K562 (cell line): ENCODE data around the gene DNAJC1. TPM values are rescaled to one million over a fixed set of nuclear protein-coding genes. Genes with fewer than 3 reads are reported as not detected.

Experiments
- ATAC-seq: fragments of 200-7000 bp; cut with Tn5 transposase; 3 replicates; pipeline ENCODE4 v1.9.1; 2020; ENCODE audit warnings: moderate library complexity
- BruUV-seq: library from RNA; stranded (reverse); fragments of 400-500 nt; replicated peaks from 2 replicates; lab custom pipeline; 2021; lab: Mats Ljungman, UMichigan
- CTCF ChIA-PET: fragments of 300-600 bp; formaldehyde crosslinking; extraction: SDS; loops from one replicate; lab custom pipeline; 2021; ENCODE audit warnings: low intra/inter-chr PET ratio; lab: Yijun Ruan, JAX
- POLR2A ChIA-PET: fragments of 300-600, 350-650 bp; sonication (Branson Sonifier 250); formaldehyde crosslinking; extraction: SDS; loops from one replicate; lab custom pipeline; 2021; ENCODE audit warnings: antibody characterized with exemption, inconsistent platforms; lab: Yijun Ruan, JAX
- DNase-seq, 4 experiments: peaks; one replicate each; pipeline versions ENCODE4 v3.0.0 to v3.0.0-alpha.2; 2011 to 2018; ENCODE audit warnings: low spot score in 3 of 4, mixed read lengths in 3 of 4; ENCODE audit errors: extremely low read depth in 1 of 4
- FAIRE-seq: peaks from 2 replicates; lab custom pipeline; 2011; peaks lifted over from hg19 to GRCh38; lab: Jason Lieb, UNC
- H2AFZ ChIP-seq: 2 replicates; pipeline ENCODE4 v1.6.0; 2011; ENCODE audit warnings: low read depth, low read length, control low read depth, inconsistent platforms
- H3K27ac ChIP-seq: fragments of 200-600 bp; 3 replicates; pipeline ENCODE4 v1.8.0; 2011; ENCODE audit warnings: low read depth, mild to moderate bottlenecking, control low read depth, inconsistent platforms, low read length, moderate library complexity, mixed read lengths; ENCODE audit errors: extremely low read depth
- H3K27me3 ChIP-seq, 2 experiments: fragments of 300-600 bp in 1 of 2; 2 replicates in 1 of 2; 3 replicates in 1 of 2; pipeline versions ENCODE4 v1.6.0 to v1.8.0; 2011; ENCODE audit warnings: inconsistent platforms in 2 of 2, low read length in 2 of 2, mild to moderate bottlenecking in 1 of 2, mixed read lengths in 1 of 2, moderate library complexity in 1 of 2; ENCODE audit not compliant: control insufficient read depth in 2 of 2, insufficient read depth in 2 of 2
- H3K36me3 ChIP-seq: fragments of 300-600 bp; 3 replicates; pipeline ENCODE4 v1.8.0; 2011; ENCODE audit warnings: mild to moderate bottlenecking, low read length, inconsistent platforms; ENCODE audit not compliant: control insufficient read depth, insufficient read depth
- H3K4me1 ChIP-seq, 2 experiments: fragments of 200-600 bp in 1 of 2; replicated peaks in 1 of 2; 2 replicates in 1 of 2; 3 replicates in 1 of 2; pipeline versions ENCODE4 v1.5.1 to v1.8.0; 2011; ENCODE audit warnings: inconsistent platforms in 2 of 2, low read length in 2 of 2, mild to moderate bottlenecking in 1 of 2, mixed read lengths in 1 of 2, moderate library complexity in 1 of 2; ENCODE audit not compliant: control insufficient read depth in 2 of 2, insufficient read depth in 2 of 2
- H3K4me2 ChIP-seq: 2 replicates; pipeline ENCODE4 v1.6.1; 2011; ENCODE audit warnings: low read length, control low read depth, inconsistent platforms, mixed read lengths; ENCODE audit not compliant: insufficient read depth
- H3K4me3 ChIP-seq: fragments of 200-600 bp; sonication (generic), shearing (Covaris generic); 2 replicates; pipeline ENCODE4 v1.5.1; 2016; ENCODE audit warnings: control low read depth, inconsistent platforms
- H3K79me2 ChIP-seq: fragments of 200-600 bp; 3 replicates; pipeline ENCODE4 v1.8.0; 2011; ENCODE audit warnings: low read length, inconsistent platforms; ENCODE audit not compliant: control insufficient read depth, insufficient read depth
- H3K9ac ChIP-seq, 2 experiments: 2 replicates each; pipeline versions ENCODE4 v1.6.0 to v1.6.1; 2011; ENCODE audit warnings: low read depth in 2 of 2, low read length in 2 of 2, control low read depth in 1 of 2, inconsistent platforms in 1 of 2, mild to moderate bottlenecking in 1 of 2, mixed read lengths in 1 of 2; ENCODE audit not compliant: insufficient read depth in 1 of 2
- H3K9me1 ChIP-seq: one replicate; pipeline ENCODE4 v1.6.0; 2011; ENCODE audit warnings: inconsistent platforms, mild to moderate bottlenecking, low read length, moderate library complexity; ENCODE audit not compliant: control insufficient read depth, insufficient read depth
- H3K9me3 ChIP-seq: replicated peaks from 2 replicates; pipeline ENCODE4 v1.5.1; 2011; ENCODE audit warnings: low read depth, low read length, inconsistent platforms; ENCODE audit not compliant: control insufficient read depth, insufficient read depth
- H4K20me1 ChIP-seq: replicated peaks from 2 replicates; pipeline ENCODE4 v1.6.1; 2011; ENCODE audit warnings: low read length, inconsistent platforms, mixed read lengths; ENCODE audit not compliant: control insufficient read depth, insufficient read depth
- NFRKB ChIP-seq: fragments of 450-650 bp; IDR thresholded peaks from 2 replicates; pipeline ENCODE4 v1.6.1; 2016; ENCODE audit warnings: low read depth
- RBM25 ChIP-seq: fragments of 200-400 bp; formaldehyde crosslinking; IDR thresholded peaks from 2 replicates; pipeline ENCODE4 v1.6.1; 2018; ENCODE audit warnings: low read length, low read depth, moderate library complexity; ENCODE audit not compliant: severe bottlenecking
- TRIM24 ChIP-seq, 2 experiments: fragments of 450-650 bp; IDR thresholded peaks; 2 replicates each; pipeline ENCODE4 v1.6.1; 2016
- TRIM28 ChIP-seq: fragments of 450-650 bp; IDR thresholded peaks from 2 replicates; pipeline ENCODE4 v1.6.1; 2017
- ZNF280A ChIP-seq: fragments of 450-650 bp; IDR thresholded peaks from 2 replicates; pipeline ENCODE4 v1.6.1; 2018; ENCODE audit warnings: mild to moderate bottlenecking, low read depth; ENCODE audit not compliant: partially characterized antibody
- in situ Hi-C: fragments of 300-500 bp; cut with MboI; formaldehyde crosslinking; loops from 4 replicates; pipeline ENCODE4 v1.15.0; 2018; ENCODE audit warnings: inconsistent platforms, mixed read lengths
- intact Hi-C: fragments of 100-400 bp; cut with micrococcal nuclease; formaldehyde crosslinking; loops from 2 replicates; pipeline ENCODE4 v1.14.2; 2022
- polyA plus RNA-seq, 8 experiments: library from polyadenylated mRNA; depleted of rRNA in 4 of 8; stranded (reverse) in 5 of 8; unstranded in 3 of 8; fragments of >200 nt; fragmentation: Nextera tagmentation in 2 of 8; fragmentation: Illumina TruSeq in 1 of 8; extraction: Ambion mirVana in 2 of 8; extraction: Trizol in 1 of 8; gene quantifications; 2 replicates each; pipeline versions ENCODE4 v1.2.1 to v1.2.3, GENCODE V29; 2011 to 2014; ENCODE audit warnings: inconsistent platforms in 1 of 8, missing spikeins in 1 of 8
- total RNA-seq, 7 experiments: library from RNA; depleted of rRNA in 6 of 7; stranded (reverse); fragments of >200 nt in 6 of 7; fragmentation: Illumina TruSeq in 2 of 7; extraction: Trizol in 2 of 7; gene quantifications; 2 replicates each; pipeline versions ENCODE4 v1.2.1 to v1.2.3, GENCODE V29; 2011 to 2021; ENCODE audit warnings: low replicate concordance in 1 of 7

DNAJC1 gene
- total and polyA plus RNA-seq, 9 of the 15 experiments (the other 6 are each of a cell fraction or from before 2014, with no cell fraction given): 5.4 to 77.6 (median 40.3) TPM

GRCh38 chr10:22006379-22006884, 2.9 kb upstream of the DNAJC1 start:
- Histone ChIP-seq H3K27ac (no peak overlapping the region), H3K9me3 (no peaks in the 10 kb centered on the region), H3K79me2 (peaks cover 19% of the 10 kb centered on the region), H2AFZ (no peak overlapping the region), H3K27me3 (no peaks in the 10 kb centered on the region), H4K20me1 (no peaks in the 10 kb centered on the region), H3K4me3 (no peak overlapping the region), H3K9me1 (no peaks in the 10 kb centered on the region), H3K4me1 (peaks cover 8 to 9% of the 10 kb centered on the region in 2 experiments), H3K9ac (no peak overlapping the region), H3K4me2 (no peak overlapping the region), H3K36me3 (no peaks in the 10 kb centered on the region)
- TF ChIP-seq RBM25: no peak
- TF ChIP-seq ZNF280A: peak; percentile 90
- TF ChIP-seq TRIM28: peak; percentile 66
- 0 out of 4 replicates have a peak, but pooled peaks of 1 of the 2 experiments have one; percentile 35 for TF ChIP-seq TRIM24 (IDR thresholded peaks at IDR 0.05)
- TF ChIP-seq NFRKB: no peak
- intact Hi-C loops: no loop called here
- ChIA-PET POLR2A (no interaction called here), CTCF (no interaction called here)
- DNase-seq (no peak), ATAC-seq (no peak), FAIRE-seq (no peak)
- in situ Hi-C loops: loop anchor here (10.0 kb wide), 1 partner anchor 1058 kb away; no protein-coding TSS in a partner anchor
- BruUV-seq: no TSS peak
